ENCODE measurements around the gene CENPF.

CENPF gene

GRCh38 chr1:214602764-214603657 lies at the start of gene CENPF:
CENPF (plus strand) TSS chr1:214603195; CDS start chr1:214613755, 10,560 bp downstream.
- DNase-seq (ENCODE audit: low spot score) = peak; percentile 98
- in situ Hi-C loops (cut with MboI; ENCODE audit: low pct_unique_long_range_greater_than_20kb, low sequenced_read_pairs, unreplicated experiment) = no loop called here
- TF ChIP-seq CTCF (IDR thresholded peaks at IDR 0.05; ENCODE audit: extremely low read depth, insufficient read depth, missing control alignments) = peak; percentile 5

DNA sequence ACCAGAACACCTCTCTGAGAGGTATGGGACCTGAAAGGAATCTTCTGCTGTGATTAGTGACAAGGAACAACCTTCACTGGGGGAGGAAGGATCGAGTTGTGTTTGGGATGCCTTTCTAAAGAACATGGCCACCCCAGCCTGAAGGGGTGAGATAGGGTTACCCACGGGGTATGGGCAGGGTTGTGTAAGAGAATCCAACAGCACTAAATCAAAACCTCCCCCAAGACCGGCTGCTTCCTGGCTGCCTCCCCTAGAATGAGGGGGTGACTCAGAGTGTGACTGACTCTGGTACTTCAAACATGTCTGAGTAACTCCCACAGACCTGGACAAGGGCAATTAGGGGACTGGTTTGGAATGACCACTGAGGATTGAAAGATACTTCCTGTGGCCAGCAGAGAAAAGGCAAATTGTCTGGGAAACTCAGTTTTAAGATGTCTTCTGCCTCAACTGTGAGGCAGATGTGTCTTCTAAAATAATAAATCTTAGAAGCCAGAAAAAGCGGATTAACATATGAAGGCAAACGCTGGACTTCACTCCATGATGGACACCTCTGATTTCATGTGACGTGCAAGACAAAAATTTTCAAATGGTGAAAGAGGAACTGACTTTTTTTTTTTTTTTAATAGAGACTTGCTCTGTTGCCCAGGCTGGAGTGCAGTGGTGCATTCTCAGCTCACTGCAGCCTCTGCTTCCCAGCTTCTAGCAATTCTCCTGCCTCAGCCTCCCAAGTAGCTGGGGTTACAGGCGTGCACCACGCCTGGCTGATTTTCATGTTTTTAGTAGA lies 44.9 kb upstream of the CENPF start:
- in situ Hi-C loops (cut with MboI; ENCODE audit: low pct_unique_long_range_greater_than_20kb, low sequenced_read_pairs, unreplicated experiment) = no loop called here
- no peak for DNase-seq (ENCODE audit: low spot score)
- no peak for TF ChIP-seq CTCF (IDR thresholded peaks at IDR 0.05; ENCODE audit: extremely low read depth, insufficient read depth, missing control alignments)

- TF ChIP-seq CTCF (IDR thresholded peaks at IDR 0.05; ENCODE audit: extremely low read depth, insufficient read depth, missing control alignments) = no peak
- no peak for DNase-seq (ENCODE audit: low spot score)
- in situ Hi-C loops (cut with MboI; ENCODE audit: low pct_unique_long_range_greater_than_20kb, low sequenced_read_pairs, unreplicated experiment) = no loop called here
Observed at GRCh38 chr1:214563881-214564280, 39.1 kb upstream of the CENPF start.

GRCh38 chr1:214565310-214565709 lies 37.7 kb upstream of the CENPF start:
- in situ Hi-C loops (cut with MboI; ENCODE audit: low pct_unique_long_range_greater_than_20kb, low sequenced_read_pairs, unreplicated experiment) = no loop called here
- no peak for DNase-seq (ENCODE audit: low spot score)
- TF ChIP-seq CTCF (IDR thresholded peaks at IDR 0.05; ENCODE audit: extremely low read depth, insufficient read depth, missing control alignments) = no peak

GRCh38 chr1:214566158-214567104 lies 36.6 kb upstream of the CENPF start:
- no peak for TF ChIP-seq CTCF (IDR thresholded peaks at IDR 0.05; ENCODE audit: extremely low read depth, insufficient read depth, missing control alignments)
- in situ Hi-C loops (cut with MboI; ENCODE audit: low pct_unique_long_range_greater_than_20kb, low sequenced_read_pairs, unreplicated experiment) = no loop called here

GRCh38 chr1:214567481-214567980 lies 35.5 kb upstream of the CENPF start:
- no peak for TF ChIP-seq CTCF (IDR thresholded peaks at IDR 0.05; ENCODE audit: extremely low read depth, insufficient read depth, missing control alignments)
- in situ Hi-C loops (cut with MboI; ENCODE audit: low pct_unique_long_range_greater_than_20kb, low sequenced_read_pairs, unreplicated experiment) = no loop called here
- no peak for DNase-seq (ENCODE audit: low spot score)

More at GRCh38 chr1:214566158-214567104, 36.6 kb upstream of the CENPF start:
- no peak for DNase-seq (ENCODE audit: low spot score)

Data from GM13977 (cell line).